Tibial nerve (tissue), 4 donors: ENCODE results near the gene KATNAL1.

ENCODE experiments used
- CTCF ChIP-seq, 5 experiments: fragments of 200-600 bp in 3 of 5; fragments of 450-650 bp in 2 of 5; sonication (generic) in 3 of 5; IDR thresholded peaks; one replicate each; pipeline ENCODE4 v1.5.1; 2016 to 2019; ENCODE audit warnings: antibody characterized with exemption in 5 of 5, mild to moderate bottlenecking in 3 of 5, moderate library complexity in 2 of 5
- EP300 ChIP-seq, 2 donors: sonication (generic); formaldehyde crosslinking; IDR thresholded peaks; one replicate each; pipeline ENCODE4 v1.6.1; 2017; ENCODE audit warnings: antibody characterized with exemption in 2 of 2, mild to moderate bottlenecking in 1 of 2
- POLR2A ChIP-seq, 2 donors: fragments of 450-650 bp; IDR thresholded peaks; one replicate each; pipeline ENCODE4 v1.6.1; 2017; ENCODE audit warnings: antibody characterized with exemption in 2 of 2, mild to moderate bottlenecking in 2 of 2, moderate library complexity in 2 of 2

- TF ChIP-seq CTCF (IDR thresholded peaks at IDR 0.05) (no peak), POLR2A (IDR thresholded peaks at IDR 0.05) (no peak), EP300 (IDR thresholded peaks at IDR 0.05) (no peak)
These were observed 38.7 kb downstream of the KATNAL1 start for GRCh38 chr13:30268673-30269072.
